HL-60/S4 treated with phorbol 12-myristate 13-acetate at 8.2 ng/mL for 4 days and 3 days (cell line): ENCODE measurements around the gene POMT2.

ENCODE experiments used
- in situ Hi-C: fragments of 300-500 bp; cut with MboI; formaldehyde crosslinking; loops from 2 replicates; pipeline ENCODE4 v1.15.0; 2022; ENCODE audit warnings: low sequenced_read_pairs

POMT2 gene

DNA sequence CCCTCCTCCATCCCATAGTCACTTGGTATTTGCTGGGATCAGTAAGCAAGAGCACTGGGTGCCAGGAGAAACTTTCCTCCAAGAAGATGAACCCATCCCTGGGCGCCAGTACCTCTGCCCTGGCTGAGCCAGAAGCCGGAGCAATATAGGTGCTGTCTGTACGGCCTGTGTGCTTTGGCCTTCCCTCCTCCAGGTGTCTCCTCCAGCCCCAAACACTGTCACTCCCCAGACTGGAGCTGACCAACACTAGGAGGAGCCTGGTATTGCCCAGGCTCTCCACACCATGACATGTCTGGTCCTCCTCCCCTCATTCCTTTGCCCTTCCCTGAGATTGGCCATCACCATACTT is 5.0 kb upstream of the POMT2 start:
- in situ Hi-C loops = no loop called here

DNA sequence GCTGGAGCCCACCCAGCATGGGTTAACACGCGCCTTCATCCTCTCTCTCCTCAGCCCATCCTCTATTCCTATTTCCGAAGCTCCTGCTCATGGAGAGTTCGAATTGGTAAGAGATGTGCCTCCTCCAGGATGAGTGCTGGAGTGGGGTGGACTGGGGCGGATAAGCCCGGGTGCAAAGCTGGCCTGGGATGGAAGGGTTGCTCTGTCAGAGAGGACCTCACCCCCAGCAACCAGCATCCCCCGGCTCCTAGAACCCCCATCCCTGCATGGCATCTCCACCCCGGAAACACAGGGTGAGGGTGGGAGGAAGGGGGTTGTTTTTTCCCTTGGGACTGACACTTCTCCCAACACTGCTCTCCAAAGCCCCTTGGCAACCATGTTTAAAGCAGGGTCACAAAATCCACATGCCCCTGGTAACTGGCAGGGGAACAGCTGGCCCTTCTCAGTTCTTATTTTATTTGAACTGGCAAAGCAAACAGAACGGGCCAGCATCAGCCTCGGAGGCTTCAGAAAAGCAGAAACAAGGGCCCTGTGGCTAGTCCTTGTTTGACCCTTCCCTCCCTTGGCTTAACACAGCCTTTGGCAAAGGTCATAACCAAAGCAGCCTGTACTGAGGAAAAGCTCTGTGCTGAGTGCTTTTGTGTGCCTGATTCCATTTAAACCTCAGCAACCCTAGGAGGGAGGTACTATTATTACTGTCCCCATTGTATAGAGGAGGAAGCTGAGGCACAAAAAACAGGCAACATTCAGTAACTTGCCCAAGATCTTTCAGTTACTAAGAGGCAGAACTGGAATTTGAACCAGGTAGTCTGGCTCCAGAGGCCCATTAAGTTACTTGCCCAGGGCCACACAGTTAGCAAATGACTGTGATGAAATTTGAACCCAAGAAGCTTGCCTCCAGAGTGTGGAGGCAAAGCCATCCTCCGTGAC is 4.4 kb upstream of the POMT2 start:
- in situ Hi-C loops = loop anchor here (25.0 kb wide), 2 partner anchors 188 to 463 kb away; partner anchors contain the start of gene ZDHHC22

GRCh38 chr14:77324289-77324688 is 3.6 kb upstream of the POMT2 start:
- in situ Hi-C loops = loop anchor here (25.0 kb wide), 2 partner anchors 187 to 462 kb away; partner anchors contain the start of gene ZDHHC22

DNA sequence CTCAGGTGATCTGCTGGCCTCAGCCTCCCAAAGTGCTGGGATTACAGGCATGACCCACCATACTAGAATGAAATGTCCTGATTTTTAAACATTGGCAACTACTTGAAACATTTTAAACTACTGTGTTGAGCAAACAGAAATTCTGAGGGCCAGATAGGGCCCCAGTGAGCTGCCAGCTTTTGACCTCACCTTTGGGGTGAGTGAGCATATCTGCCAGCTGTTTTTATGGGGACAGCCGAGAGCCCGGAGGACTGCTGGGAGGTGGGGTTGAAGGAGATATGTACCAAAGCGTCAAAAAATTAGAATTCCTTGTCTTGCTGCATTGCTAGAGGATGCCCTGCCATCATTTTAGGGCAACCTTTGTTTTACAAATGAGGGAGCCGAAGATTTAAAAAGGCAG is 2.9 kb upstream of the POMT2 start:
- in situ Hi-C loops = loop anchor here (25.0 kb wide), 2 partner anchors 186 to 461 kb away; partner anchors contain the start of gene ZDHHC22

DNA sequence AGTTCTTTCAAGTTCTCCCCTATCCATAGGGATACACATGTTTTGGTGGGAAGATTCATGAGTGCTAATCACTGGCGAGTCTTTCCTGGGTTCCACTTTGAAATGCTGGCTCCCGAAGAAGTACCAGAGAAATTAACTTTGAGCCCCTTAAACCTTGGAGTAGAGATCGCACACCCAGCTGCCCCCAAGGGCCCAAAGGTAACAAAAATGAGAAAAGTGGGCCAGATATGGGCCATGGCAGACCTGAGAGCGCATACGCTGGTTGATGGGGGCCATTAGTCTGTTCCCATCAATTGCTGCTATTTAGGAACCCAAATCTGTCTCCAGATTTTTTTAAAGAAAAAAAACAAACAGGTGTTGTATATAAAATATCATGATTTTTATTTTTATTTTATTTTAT is 2.3 kb upstream of the POMT2 start:
- in situ Hi-C loops = loop anchor here (25.0 kb wide), 2 partner anchors 186 to 461 kb away; partner anchors contain the start of gene ZDHHC22

GRCh38 chr14:77322250-77322902 is 1.7 kb upstream of the POMT2 start:
- in situ Hi-C loops = loop anchor here (25.0 kb wide), 2 partner anchors 185 to 460 kb away; partner anchors contain the start of gene ZDHHC22

GRCh38 chr14:77319422-77319821 is 1.3 kb downstream of the POMT2 start:
- in situ Hi-C loops = loop anchor here (25.0 kb wide), 2 partner anchors 182 to 457 kb away; partner anchors contain the start of gene ZDHHC22

DNA sequence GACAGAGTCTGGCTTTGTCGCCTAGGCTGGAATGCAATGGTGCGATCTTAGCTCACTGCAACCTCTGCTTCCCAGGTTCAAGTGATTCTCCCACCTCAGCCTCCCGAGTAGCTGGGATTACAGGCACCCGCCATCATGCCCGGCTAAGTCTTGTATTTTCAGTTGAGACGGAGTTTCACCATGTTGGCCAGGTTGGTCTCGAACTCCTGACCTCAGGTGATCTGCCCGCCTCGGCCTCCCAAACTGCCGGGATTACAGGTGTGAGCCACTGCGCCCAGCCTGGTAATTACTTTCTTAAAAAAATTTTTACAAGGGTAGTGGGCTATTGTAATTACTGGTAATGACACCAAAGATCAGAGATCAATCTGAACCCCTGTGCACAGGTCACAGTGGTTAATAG is 1.9 kb downstream of the POMT2 start:
- in situ Hi-C loops = loop anchor here (25.0 kb wide), 2 partner anchors 181 to 456 kb away; partner anchors contain the start of gene ZDHHC22

- in situ Hi-C loops = loop anchor here (25.0 kb wide), 2 partner anchors 181 to 456 kb away; partner anchors contain the start of gene ZDHHC22
Observed at GRCh38 chr14:77318006-77318553, 2.6 kb downstream of the POMT2 start.

DNA sequence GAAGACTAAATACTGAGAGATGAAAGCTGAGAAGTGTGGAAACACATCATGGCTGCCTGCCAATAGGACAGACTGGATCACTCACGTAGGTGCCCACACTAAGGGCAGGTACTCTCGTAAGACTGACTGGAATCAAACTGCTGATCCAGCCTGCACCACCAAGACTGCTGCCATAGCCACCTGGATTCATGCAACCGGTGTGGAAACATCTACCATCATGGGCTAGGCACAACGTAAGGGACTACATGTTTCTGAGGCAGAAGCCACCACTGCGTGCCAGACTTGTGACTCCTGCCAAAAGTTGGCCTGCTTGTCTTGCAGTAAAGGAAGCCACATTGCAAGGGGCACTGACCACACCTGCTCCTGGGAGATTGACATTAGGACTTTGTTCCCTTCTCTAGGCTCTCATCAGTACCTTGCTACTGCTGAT is 3.8 kb downstream of the POMT2 start:
- in situ Hi-C loops = loop anchor here (25.0 kb wide), 2 partner anchors 180 to 455 kb away; partner anchors contain the start of gene ZDHHC22

- in situ Hi-C loops = loop anchor here (25.0 kb wide), 2 partner anchors 179 to 454 kb away; partner anchors contain the start of gene ZDHHC22
Observed at GRCh38 chr14:77316195-77316505, 4.5 kb downstream of the POMT2 start.

DNA sequence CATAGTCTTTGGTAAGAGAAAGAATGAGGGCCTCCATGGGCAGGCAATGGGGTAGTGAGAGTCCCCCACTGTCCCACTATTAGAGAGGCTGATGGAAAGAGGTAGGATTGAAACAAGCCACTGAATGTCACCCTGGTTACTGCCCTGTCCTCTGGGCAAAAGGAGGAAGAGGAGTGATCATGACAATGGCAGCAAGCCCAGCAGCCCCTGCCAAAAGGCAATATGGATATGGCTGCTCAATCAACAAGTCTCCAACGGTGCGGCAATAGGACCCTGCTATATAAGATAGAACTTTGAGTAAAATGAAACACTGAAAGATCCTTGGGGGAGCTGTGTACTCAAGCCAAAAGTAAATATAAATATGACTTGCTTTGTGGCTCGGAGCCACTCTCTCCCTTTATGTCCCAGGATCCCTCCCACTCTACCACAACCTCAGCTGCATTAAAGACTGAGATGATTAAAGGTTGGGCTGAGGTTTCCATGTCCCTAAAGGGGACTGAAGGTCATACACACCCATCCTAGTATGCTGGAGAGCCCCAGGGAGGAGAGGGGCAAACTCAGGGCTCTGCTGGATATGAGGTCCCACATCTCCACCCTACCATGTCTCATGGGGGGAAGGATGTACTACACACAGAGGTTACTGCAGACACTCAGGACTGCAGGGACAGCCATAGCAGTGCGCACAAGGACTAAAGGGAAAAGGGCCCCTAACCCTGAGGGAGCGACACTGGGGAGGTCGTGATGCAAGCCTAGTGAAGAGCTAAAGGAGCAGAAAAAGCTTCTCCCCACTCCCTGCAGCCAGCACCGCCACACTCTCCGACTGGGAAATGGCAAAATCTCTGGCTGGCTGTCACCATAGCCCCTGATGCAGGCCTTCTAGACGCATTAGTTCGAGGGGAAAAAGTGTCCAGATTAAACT is 5.9 kb downstream of the POMT2 start:
- in situ Hi-C loops = loop anchor here (25.0 kb wide), 2 partner anchors 177 to 452 kb away; partner anchors contain the start of gene ZDHHC22

- in situ Hi-C loops = loop anchor here (25.0 kb wide), 2 partner anchors 177 to 452 kb away; partner anchors contain the start of gene ZDHHC22
Observed at GRCh38 chr14:77314043-77314442, 6.6 kb downstream of the POMT2 start.

GRCh38 chr14:77313371-77313770 is 7.3 kb downstream of the POMT2 start:
- in situ Hi-C loops = loop anchor here (25.0 kb wide), 2 partner anchors 176 to 451 kb away; partner anchors contain the start of gene ZDHHC22

DNA sequence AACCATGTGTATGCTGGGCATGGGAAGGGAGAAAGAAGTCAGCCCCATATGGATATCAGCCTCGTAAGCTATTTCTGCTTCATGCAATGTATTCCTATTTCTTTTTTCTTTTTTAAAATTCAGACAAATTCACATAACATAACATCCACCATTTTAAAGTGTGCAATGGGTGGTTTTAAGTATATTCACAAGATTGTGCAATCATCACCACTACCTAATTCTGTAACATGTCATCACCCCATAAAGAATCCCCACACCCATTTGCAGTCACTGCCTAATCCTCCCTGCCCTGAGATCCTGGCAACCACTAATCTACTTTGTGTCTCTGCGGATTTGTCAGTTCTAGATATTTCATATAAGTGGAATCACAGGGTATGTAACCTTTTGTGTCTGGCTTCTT is 9.5 kb downstream of the POMT2 start:
- in situ Hi-C loops = loop anchor here (25.0 kb wide), 2 partner anchors 174 to 449 kb away; partner anchors contain the start of gene ZDHHC22

GRCh38 chr14:77310026-77310425 is 10.7 kb downstream of the POMT2 start:
- in situ Hi-C loops = loop anchor here (25.0 kb wide), 2 partner anchors 173 to 448 kb away; partner anchors contain the start of gene ZDHHC22

DNA sequence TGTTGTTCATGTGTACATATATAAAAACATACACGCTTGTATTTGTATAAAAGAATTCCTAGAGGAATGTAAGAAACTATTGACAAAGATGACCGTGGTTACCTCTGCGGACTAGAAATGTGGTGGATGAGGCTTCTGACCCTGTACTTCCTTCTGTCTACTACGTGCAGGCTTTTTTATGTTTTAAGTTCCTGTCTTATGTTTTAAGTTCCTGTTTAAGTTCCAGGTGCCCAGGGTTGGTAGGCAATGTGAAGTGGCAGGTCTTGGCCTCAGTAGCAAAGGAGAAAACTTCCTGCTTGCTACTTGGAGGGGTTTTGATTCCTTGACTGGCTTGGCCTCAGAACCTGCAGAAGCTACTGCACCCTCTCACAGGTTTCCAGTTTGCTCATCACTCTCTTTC is 11.6 kb downstream of the POMT2 start:
- in situ Hi-C loops = loop anchor here (25.0 kb wide), 2 partner anchors 172 to 447 kb away; partner anchors contain the start of gene ZDHHC22

- in situ Hi-C loops = loop anchor here (25.0 kb wide), 2 partner anchors 170 to 445 kb away; partner anchors contain the start of gene ZDHHC22
Observed at GRCh38 chr14:77306851-77307496, 13.7 kb downstream of the POMT2 start.

DNA sequence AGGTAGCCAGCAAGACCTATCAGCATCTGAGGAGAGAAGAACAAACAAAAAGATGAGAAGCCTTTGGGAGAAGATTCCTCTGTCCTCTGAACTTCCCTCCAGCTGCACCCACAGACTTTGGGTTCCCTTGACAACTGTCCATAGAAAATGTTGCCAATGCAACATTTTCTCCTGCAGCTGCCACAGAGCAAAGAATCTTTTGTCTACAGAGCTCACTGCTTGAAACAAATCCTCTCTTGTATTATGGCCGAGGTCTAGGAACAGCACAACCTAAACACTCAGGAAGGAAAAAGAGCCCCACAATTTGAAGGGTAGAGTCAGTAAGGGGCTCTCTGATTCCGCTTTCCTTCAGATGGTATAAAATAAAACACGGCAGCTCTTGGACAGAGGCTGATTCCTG is 14.3 kb downstream of the POMT2 start:
- in situ Hi-C loops = loop anchor here (25.0 kb wide), 2 partner anchors 169 to 444 kb away; partner anchors contain the start of gene ZDHHC22
